Lung (tissue), 12 donors: Measurements from ENCODE around the gene SAA1. TPM values are rescaled to one million over a fixed set of nuclear protein-coding genes. Genes with fewer than 3 reads are reported as not detected.
"Not testable (repeated sequence)": the region's sequence is repeated elsewhere in the genome, so short reads cannot be mapped to it uniquely, and the experiment has no call there.

Experiments used
- ATAC-seq: fragments of 200-7000 bp; cut with Tn5 transposase; one replicate; pipeline ENCODE4 v1.9.1; 2020; ENCODE audit warnings: moderate number of reproducible peaks; ENCODE audit not compliant: insufficient read depth, low FRiP score
- DNase-seq, 3 donors: peaks; one replicate each; pipeline ENCODE4 v3.0.0-alpha.2; 2013 to 2017
- H3K27ac ChIP-seq, 2 donors: one replicate each; pipeline ENCODE4 v1.5.1; 2013; ENCODE audit warnings: mild to moderate bottlenecking in 2 of 2, moderate library complexity in 2 of 2, control low read depth in 1 of 2, inconsistent platforms in 1 of 2, low read depth in 1 of 2, low read length in 1 of 2
- H3K27me3 ChIP-seq, 3 donors: one replicate each; pipeline ENCODE4 v1.5.1; 2013; ENCODE audit warnings: low read length in 2 of 3; ENCODE audit not compliant: control insufficient read depth in 3 of 3, insufficient read depth in 3 of 3
- H3K36me3 ChIP-seq, 4 donors: one replicate each; pipeline ENCODE4 v1.5.1; 2013; ENCODE audit warnings: low read length in 4 of 4, mild to moderate bottlenecking in 1 of 4, moderate library complexity in 1 of 4; ENCODE audit not compliant: control insufficient read depth in 4 of 4, insufficient read depth in 4 of 4
- H3K4me1 ChIP-seq, 5 donors: one replicate each; pipeline ENCODE4 v1.5.1; 2013; ENCODE audit warnings: low read length in 5 of 5, mild to moderate bottlenecking in 2 of 5, moderate library complexity in 1 of 5; ENCODE audit not compliant: control insufficient read depth in 5 of 5, insufficient read depth in 5 of 5
- H3K4me3 ChIP-seq: one replicate; pipeline ENCODE4 v1.5.1; 2013; ENCODE audit warnings: mild to moderate bottlenecking, control low read depth, moderate library complexity
- H3K9ac ChIP-seq, 2 donors: one replicate each; pipeline ENCODE4 v1.5.1; 2013; ENCODE audit warnings: low read length in 2 of 2, control low read depth in 1 of 2; ENCODE audit not compliant: insufficient read depth in 1 of 2
- H3K9me3 ChIP-seq, 4 donors: one replicate each; pipeline ENCODE4 v1.5.1; 2013; ENCODE audit warnings: low read length in 3 of 4, mild to moderate bottlenecking in 1 of 4, moderate library complexity in 1 of 4; ENCODE audit not compliant: control insufficient read depth in 4 of 4, insufficient read depth in 3 of 4
- WGBS, 2 donors: extraction: QIAGEN DNeasy Blood & Tissue Kit; methylation state at CpG; one replicate each; pipeline ENCODE4 v1.1.7; 2013; 5-methylcytosine and 5-hydroxymethylcytosine counted together
- polyA plus RNA-seq, 2 donors: library from polyadenylated mRNA; stranded (reverse); fragments of 200-250 nt; gene quantifications; one replicate each; pipeline ENCODE4 v1.2.1, GENCODE V29; 2013
- total RNA-seq, 2 donors: library from RNA; depleted of rRNA in 1 of 2; stranded (reverse); fragments of >200 nt in 1 of 2; gene quantifications; one replicate each; pipeline ENCODE4 v1.2.1, GENCODE V29; 2014 to 2021
- TF ChIP-seq, protein P1 (sequence below): IDR thresholded peaks from 2 replicates; pipeline ENCODE4 v1.5.1; 2012; ENCODE audit warnings: mild to moderate bottlenecking; ENCODE audit errors: control extremely low read depth, extremely low read depth
- donor health status: control.
- donor health status: control.
- donor health status: Bipolar disorder and iron deficiency.
- donor health status: healthy.
- donor health status: DM: yes; HTN: yes; CAD: no.

The SAA1 gene
- total and polyA plus RNA-seq, 4 donors = 44.4 to 2,589 (median 204) TPM

DNA sequence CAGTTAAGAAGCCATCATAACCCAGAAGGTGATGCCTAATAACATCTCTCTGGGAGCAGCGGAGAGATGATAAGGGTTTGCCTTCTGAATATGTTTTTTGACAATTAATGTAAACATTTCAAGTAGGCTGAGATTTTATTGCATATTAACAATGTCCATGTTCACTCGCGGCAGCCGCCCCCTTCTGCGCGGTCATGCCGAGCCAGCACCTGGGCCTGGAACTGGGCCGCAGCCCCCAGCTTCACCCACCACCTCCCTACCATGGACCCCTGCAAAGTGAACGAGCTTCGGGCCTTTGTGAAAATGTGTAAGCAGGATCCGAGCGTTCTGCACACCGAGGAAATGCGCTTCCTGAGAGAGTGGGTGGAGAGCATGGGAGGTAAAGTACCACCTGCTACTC is 4.3 kb upstream of the SAA1 start:
- no peak overlapping the region for H3K4me3 ChIP-seq
- H3K27me3 ChIP-seq = peaks cover 0 to 4% (median 0%) of the 10 kb centered on the region in 3 donors
- peaks cover 0 to 5% (median 0%) of the 10 kb centered on the region in 5 donors for H3K4me1 ChIP-seq
- WGBS, 2 donors = 94 to 99% methylated on average over 14 of the region's 14 CpGs
- ATAC-seq (no peak), DNase-seq (no peak)
- no peak overlapping the region for H3K27ac ChIP-seq
- TF ChIP-seq, protein P1, sequence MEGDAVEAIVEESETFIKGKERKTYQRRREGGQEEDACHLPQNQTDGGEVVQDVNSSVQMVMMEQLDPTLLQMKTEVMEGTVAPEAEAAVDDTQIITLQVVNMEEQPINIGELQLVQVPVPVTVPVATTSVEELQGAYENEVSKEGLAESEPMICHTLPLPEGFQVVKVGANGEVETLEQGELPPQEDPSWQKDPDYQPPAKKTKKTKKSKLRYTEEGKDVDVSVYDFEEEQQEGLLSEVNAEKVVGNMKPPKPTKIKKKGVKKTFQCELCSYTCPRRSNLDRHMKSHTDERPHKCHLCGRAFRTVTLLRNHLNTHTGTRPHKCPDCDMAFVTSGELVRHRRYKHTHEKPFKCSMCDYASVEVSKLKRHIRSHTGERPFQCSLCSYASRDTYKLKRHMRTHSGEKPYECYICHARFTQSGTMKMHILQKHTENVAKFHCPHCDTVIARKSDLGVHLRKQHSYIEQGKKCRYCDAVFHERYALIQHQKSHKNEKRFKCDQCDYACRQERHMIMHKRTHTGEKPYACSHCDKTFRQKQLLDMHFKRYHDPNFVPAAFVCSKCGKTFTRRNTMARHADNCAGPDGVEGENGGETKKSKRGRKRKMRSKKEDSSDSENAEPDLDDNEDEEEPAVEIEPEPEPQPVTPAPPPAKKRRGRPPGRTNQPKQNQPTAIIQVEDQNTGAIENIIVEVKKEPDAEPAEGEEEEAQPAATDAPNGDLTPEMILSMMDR = no peak
- no peak overlapping the region for H3K9ac ChIP-seq
- H3K36me3 ChIP-seq = no peaks in the 10 kb centered on the region
- H3K9me3 ChIP-seq = no peaks in the 10 kb centered on the region

- H3K9me3 ChIP-seq, ATAC-seq, H3K4me1 ChIP-seq, H3K27me3 ChIP-seq, H3K27ac ChIP-seq, H3K9ac ChIP-seq, H3K36me3 ChIP-seq, DNase-seq, H3K4me3 ChIP-seq: not testable (repeated sequence)
- 74 to 82% methylated on average over 8 of the region's 8 CpGs for WGBS, 2 donors
Measured at GRCh38 chr11:18262681-18263350, 3.2 kb upstream of the SAA1 start.

GRCh38 chr11:18264035-18264434 is 2.0 kb upstream of the SAA1 start:
- ATAC-seq (no peak), DNase-seq (no peak)
- no peak overlapping the region for H3K4me3 ChIP-seq
- TF ChIP-seq, protein P1 = no peak
- no peak overlapping the region for H3K27ac ChIP-seq
- H3K27me3 ChIP-seq = peaks cover 0 to 4% (median 0%) of the 10 kb centered on the region in 3 donors
- no peaks in the 10 kb centered on the region for H3K36me3 ChIP-seq
- WGBS, 2 donors = 72 to 78% methylated on average over 4 of the region's 4 CpGs
- H3K4me1 ChIP-seq = peaks cover 0 to 5% (median 0%) of the 10 kb centered on the region in 5 donors
- H3K9ac ChIP-seq = no peak overlapping the region
- no peaks in the 10 kb centered on the region for H3K9me3 ChIP-seq

GRCh38 chr11:18264677-18265555 is 1.1 kb upstream of the SAA1 start:
- Histone ChIP-seq H3K27ac (no peak overlapping the region), H3K27me3 (peaks cover 0 to 4% (median 0%) of the 10 kb centered on the region in 3 donors), H3K4me3 (no peak overlapping the region), H3K9me3 (no peaks in the 10 kb centered on the region), H3K36me3 (no peaks in the 10 kb centered on the region), H3K9ac (no peak overlapping the region), H3K4me1 (peaks cover 0 to 5% (median 0%) of the 10 kb centered on the region in 5 donors)
- 22 to 48% methylated on average over 1 of the region's 1 CpG for WGBS, 2 donors
- DNase-seq (no peak), ATAC-seq (no peak)
- TF ChIP-seq, protein P1 = no peak

DNA sequence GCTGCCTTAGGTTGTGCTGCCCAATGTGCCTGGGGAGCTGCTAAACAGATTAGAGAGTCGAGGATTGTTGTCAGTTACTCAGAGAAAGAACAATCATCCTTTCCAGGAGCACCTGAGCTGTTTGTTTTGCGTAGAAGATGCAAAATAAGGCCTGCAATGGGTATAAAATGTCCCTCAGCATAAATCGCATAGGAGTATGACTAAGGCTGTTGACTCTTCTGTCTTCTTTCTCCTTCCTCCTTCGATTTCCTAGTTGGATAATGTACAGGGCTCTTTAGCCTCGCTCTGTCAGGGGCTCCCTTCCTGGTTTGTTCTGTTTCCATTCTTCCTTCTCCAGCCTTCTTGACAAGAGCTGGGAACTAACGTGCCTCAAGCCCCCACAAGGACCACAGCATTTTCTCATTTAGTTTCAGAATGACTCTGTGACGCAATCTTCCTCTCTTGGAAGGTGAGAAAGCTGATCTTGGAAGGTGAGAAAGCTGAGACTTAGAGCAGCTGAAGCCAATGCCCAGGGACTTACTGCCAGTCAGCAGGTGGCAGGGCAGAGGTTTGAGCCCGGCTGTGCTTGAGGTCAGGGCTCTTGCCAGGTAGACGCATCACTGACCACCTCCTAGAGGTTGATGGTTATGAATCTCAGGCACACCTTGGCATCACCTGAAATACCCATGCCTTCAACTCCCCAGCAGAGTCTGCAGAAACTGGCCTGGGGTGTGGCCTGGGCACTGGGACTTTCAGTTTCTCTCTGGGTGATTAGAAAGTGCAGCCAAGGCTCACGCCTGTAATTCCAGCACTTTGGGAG is 1.5 kb downstream of the SAA1 start:
- H3K9ac ChIP-seq, ATAC-seq, H3K27me3 ChIP-seq, DNase-seq, H3K9me3 ChIP-seq, H3K27ac ChIP-seq, H3K4me1 ChIP-seq, H3K4me3 ChIP-seq, H3K36me3 ChIP-seq: not testable (repeated sequence)
- 66 to 89% methylated on average over 2 to 6 of the region's 10 CpGs for WGBS, 2 donors
